ENCODE results near the gene GFI1B.
"Not testable (repeated sequence)": the region's sequence is repeated elsewhere in the genome, so short reads cannot be mapped to it uniquely, and the experiment has no call there.

The GFI1B gene

DNA sequence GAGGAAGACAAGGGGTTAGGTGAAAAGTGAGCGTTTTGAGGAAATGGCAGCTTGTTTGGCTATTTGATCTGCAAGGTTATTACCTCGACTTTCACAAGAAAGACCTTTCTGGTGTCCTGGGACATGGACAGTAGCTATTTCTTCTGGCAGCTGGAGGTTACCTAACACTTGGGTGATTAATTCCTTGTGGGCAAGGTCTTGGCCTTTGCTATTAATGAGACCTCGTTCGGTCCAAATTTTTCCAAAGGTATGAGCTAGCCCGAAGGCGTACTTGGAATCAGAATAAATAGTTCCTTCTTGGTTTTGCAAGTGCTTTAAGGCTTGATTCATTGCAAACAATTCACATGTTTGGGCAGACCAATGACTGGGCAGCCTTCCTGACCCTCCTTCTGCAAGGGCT, 57.2 kb downstream of the GFI1B start:
- peaks cover 9% of the 10 kb centered on the region for H3K4me1 ChIP-seq (ENCODE audit: low read depth, poor library complexity, severe bottlenecking)
- H3K4me2 ChIP-seq, result no peak overlapping the region
- no peak overlapping the region for H2AFZ ChIP-seq (ENCODE audit: low read depth)
- H3K27ac ChIP-seq, result no peak overlapping the region
- no peaks in the 10 kb centered on the region for H3K36me3 ChIP-seq (ENCODE audit: insufficient read depth)
- no peak overlapping the region for H3K9ac ChIP-seq
- no peak overlapping the region for H3K4me3 ChIP-seq (IDR thresholded peaks at IDR 0.05; ENCODE audit: insufficient read depth, low read depth, low read length)
- peaks cover 68% of the 10 kb centered on the region for H3K79me2 ChIP-seq (ENCODE audit: insufficient read depth, low read depth)
- no peaks in the 10 kb centered on the region for H4K20me1 ChIP-seq (ENCODE audit: insufficient read depth)
- TF ChIP-seq, protein P1, sequence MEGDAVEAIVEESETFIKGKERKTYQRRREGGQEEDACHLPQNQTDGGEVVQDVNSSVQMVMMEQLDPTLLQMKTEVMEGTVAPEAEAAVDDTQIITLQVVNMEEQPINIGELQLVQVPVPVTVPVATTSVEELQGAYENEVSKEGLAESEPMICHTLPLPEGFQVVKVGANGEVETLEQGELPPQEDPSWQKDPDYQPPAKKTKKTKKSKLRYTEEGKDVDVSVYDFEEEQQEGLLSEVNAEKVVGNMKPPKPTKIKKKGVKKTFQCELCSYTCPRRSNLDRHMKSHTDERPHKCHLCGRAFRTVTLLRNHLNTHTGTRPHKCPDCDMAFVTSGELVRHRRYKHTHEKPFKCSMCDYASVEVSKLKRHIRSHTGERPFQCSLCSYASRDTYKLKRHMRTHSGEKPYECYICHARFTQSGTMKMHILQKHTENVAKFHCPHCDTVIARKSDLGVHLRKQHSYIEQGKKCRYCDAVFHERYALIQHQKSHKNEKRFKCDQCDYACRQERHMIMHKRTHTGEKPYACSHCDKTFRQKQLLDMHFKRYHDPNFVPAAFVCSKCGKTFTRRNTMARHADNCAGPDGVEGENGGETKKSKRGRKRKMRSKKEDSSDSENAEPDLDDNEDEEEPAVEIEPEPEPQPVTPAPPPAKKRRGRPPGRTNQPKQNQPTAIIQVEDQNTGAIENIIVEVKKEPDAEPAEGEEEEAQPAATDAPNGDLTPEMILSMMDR (conservative IDR thresholded peaks at IDR 0.05; ENCODE audit: low read depth, low read length), result no peak
- no peaks in the 10 kb centered on the region for H3K27me3 ChIP-seq (ENCODE audit: insufficient read depth, low read depth)

DNA sequence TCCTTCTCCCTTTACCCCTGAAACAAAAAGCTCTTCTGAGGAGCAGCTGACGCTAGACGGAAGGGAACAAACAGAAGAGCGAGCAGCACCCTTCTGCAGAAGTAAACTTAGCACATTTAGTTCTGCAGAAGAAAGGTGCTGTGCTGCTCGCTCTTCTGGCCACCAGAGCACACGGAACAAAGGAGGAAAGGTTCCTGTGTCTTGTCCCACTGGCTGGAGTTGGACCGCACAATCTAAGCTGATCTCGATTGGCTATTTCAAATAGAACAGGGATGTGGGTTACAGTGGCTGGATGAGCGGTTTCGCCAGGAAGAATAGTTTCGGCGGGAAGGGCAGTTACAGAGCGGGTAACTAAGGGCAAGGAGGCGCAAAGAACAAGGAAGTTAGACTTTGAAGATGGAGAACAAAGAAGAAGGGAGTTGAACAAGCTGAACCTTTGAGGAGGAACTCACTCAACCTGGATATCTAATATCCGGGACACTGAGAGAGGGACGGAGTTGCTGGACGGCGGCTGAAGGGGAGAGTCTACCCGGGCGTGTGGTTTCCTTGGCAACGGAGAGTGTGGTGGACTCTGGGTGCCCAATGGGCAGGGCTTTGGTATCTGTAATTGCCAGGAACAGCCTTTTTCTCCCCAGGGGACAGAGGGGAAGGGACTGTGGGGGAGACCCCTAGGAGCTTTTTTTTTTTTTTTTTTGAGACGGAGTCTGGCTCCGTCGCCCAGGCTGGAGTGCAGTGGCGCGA, 59.5 kb downstream of the GFI1B start:
- Histone ChIP-seq H3K27me3 (ENCODE audit: insufficient read depth, low read depth) (no peaks in the 10 kb centered on the region), H4K20me1 (ENCODE audit: insufficient read depth) (no peaks in the 10 kb centered on the region), H3K36me3 (ENCODE audit: insufficient read depth) (no peaks in the 10 kb centered on the region), H2AFZ (ENCODE audit: low read depth) (no peak overlapping the region), H3K9ac (no peak overlapping the region), H3K79me2 (ENCODE audit: insufficient read depth, low read depth) (peaks cover 52% of the 10 kb centered on the region), H3K4me3 (IDR thresholded peaks at IDR 0.05; ENCODE audit: insufficient read depth, low read depth, low read length) (no peak overlapping the region), H3K27ac (no peak overlapping the region), H3K4me2 (no peak overlapping the region), H3K4me1 (ENCODE audit: low read depth, poor library complexity, severe bottlenecking) (no peaks in the 10 kb centered on the region)
- TF ChIP-seq, protein P1 (conservative IDR thresholded peaks at IDR 0.05; ENCODE audit: low read depth, low read length), result no peak

DNA sequence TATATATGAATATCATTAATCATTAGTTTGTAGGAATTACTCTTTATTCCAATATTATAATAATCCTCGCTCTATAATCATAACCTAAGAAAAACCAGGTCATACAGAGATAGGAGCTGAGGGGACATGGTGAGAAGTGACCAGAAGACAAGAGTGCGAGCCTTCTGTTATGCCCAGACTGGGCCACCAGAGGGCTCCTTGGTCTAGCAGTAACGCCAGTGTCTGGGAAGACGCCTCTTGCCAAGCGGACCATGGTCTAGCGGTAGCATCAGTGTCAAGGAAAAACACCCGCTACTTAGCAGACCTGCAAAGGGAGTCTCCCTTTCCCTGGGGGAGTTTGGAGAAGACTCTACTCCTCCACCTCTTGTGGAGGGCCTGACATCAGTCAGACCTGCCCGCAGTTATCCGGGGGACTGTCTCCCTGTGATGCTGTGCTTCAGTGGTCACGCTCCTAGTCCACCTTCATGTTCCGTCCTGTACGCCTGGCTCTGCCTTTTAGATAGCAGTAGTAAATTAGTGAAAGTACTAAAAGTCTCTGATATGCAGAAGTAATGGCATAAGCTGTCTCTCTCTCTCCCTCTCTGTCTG, 62.5 kb downstream of the GFI1B start:
- TF ChIP-seq, protein P1 (conservative IDR thresholded peaks at IDR 0.05; ENCODE audit: low read depth, low read length), result peak; percentile 55
- H3K27ac ChIP-seq; H3K27me3 ChIP-seq (ENCODE audit: insufficient read depth, low read depth); H3K9ac ChIP-seq; H3K4me2 ChIP-seq; H3K4me3 ChIP-seq (IDR thresholded peaks at IDR 0.05; ENCODE audit: insufficient read depth, low read depth, low read length); H4K20me1 ChIP-seq (ENCODE audit: insufficient read depth); H3K4me1 ChIP-seq (ENCODE audit: low read depth, poor library complexity, severe bottlenecking); H2AFZ ChIP-seq (ENCODE audit: low read depth); H3K36me3 ChIP-seq (ENCODE audit: insufficient read depth): not testable (repeated sequence)
- peaks cover 24% of the 10 kb centered on the region; the same call in 1 of the 2 replicates for H3K79me2 ChIP-seq (ENCODE audit: insufficient read depth, low read depth)
